Esophagus muscularis mucosa (tissue), 4 donors: ENCODE measurements around the gene FAM186B.

Experiments used
- EP300 ChIP-seq: sonication (generic); formaldehyde crosslinking; IDR thresholded peaks from one replicate; pipeline ENCODE4 v1.6.1; 2017; ENCODE audit warnings: antibody characterized with exemption
- POLR2A ChIP-seq: fragments of 450-650 bp; IDR thresholded peaks from one replicate; pipeline ENCODE4 v1.6.1; 2017; ENCODE audit warnings: antibody characterized with exemption, moderate library complexity, mild to moderate bottlenecking, low read depth
- TF ChIP-seq, protein P1 (sequence below), 3 experiments: fragments of 200-600 bp in 2 of 3; fragments of 450-650 bp in 1 of 3; sonication (generic) in 2 of 3; IDR thresholded peaks; one replicate each; pipeline ENCODE4 v1.5.1; 2017 to 2019; ENCODE audit warnings: antibody characterized with exemption in 3 of 3, mild to moderate bottlenecking in 2 of 3, moderate library complexity in 1 of 3

DNA sequence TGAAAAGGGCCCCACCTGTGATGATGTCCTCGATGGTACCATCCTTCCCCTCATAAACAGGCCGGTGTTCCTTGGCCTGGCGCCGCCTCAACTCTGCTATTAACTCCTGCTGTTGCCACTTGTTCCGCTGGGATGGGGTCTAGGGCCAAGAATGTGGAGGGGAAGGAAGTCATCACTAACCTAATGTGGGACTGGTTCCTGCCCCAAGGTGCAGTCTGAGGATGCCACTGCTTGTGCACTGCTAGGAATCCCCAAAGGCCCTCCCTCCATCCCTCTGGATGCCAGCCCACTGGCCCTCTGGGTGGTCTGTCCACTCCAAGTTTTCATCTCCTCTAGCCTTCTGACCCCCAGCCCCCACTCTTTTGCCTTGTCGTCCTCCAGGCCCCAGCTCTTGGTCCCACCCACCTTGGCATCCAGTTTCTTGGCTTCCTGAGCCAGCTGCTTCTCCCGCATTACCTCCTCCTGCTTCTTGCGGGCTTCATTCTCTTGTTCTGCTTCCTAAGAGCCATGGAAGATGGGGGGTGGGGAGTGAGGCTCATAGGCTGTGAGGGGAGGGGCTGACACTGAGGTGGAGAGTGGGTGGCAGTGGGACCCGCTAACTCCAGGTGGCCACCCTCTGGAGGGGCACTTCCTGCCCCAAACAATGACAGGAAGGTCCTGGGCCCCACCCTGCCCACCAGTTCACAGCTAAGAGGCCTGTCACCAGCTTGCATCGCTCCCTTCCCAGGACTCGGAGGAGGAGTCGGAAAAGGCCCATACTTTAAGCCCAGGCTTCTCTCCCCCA is 41.6 kb upstream of the FAM186B start:
- TF ChIP-seq POLR2A (no peak), EP300 (no peak)
- TF ChIP-seq, protein P1, sequence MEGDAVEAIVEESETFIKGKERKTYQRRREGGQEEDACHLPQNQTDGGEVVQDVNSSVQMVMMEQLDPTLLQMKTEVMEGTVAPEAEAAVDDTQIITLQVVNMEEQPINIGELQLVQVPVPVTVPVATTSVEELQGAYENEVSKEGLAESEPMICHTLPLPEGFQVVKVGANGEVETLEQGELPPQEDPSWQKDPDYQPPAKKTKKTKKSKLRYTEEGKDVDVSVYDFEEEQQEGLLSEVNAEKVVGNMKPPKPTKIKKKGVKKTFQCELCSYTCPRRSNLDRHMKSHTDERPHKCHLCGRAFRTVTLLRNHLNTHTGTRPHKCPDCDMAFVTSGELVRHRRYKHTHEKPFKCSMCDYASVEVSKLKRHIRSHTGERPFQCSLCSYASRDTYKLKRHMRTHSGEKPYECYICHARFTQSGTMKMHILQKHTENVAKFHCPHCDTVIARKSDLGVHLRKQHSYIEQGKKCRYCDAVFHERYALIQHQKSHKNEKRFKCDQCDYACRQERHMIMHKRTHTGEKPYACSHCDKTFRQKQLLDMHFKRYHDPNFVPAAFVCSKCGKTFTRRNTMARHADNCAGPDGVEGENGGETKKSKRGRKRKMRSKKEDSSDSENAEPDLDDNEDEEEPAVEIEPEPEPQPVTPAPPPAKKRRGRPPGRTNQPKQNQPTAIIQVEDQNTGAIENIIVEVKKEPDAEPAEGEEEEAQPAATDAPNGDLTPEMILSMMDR (IDR thresholded peaks at IDR 0.05), result no peak
